ENCODE results near the gene DNM3.

Gene DNM3

GRCh38 chr1:172347416-172347815 is 506.1 kb downstream of the DNM3 start:
- no peaks in the 10 kb centered on the region for H3K9me2 ChIP-seq (replicated peaks; ENCODE audit: control insufficient read depth, low read length)
- no peaks in the 10 kb centered on the region for H3K79me2 ChIP-seq (ENCODE audit: control insufficient read depth, low read length)
- TF ChIP-seq EZH2phosphoT487 (IDR thresholded peaks at IDR 0.05; ENCODE audit: borderline replicate concordance, low read length) = no peak
- TF ChIP-seq CTCF (IDR thresholded peaks at IDR 0.05; ENCODE audit: low read depth, low read length, poor library complexity, severe bottlenecking) = no peak
- no peaks in the 10 kb centered on the region for H3F3A ChIP-seq (ENCODE audit: control insufficient read depth, insufficient read depth)
- H4K20me1 ChIP-seq (ENCODE audit: control insufficient read depth, insufficient read depth, low read depth, low read length) = no peaks in the 10 kb centered on the region
- H3K27me3 ChIP-seq (ENCODE audit: control insufficient read depth, low read length) = no peaks in the 10 kb centered on the region
- H3K4me1 ChIP-seq (ENCODE audit: control insufficient read depth, low read length) = peaks cover 14% of the 10 kb centered on the region
- H3K36me3 ChIP-seq (ENCODE audit: control insufficient read depth, low read length) = no peaks in the 10 kb centered on the region
- peaks cover 6% of the 10 kb centered on the region; the same call in 1 of the 2 replicates for H3K9me3 ChIP-seq (ENCODE audit: control insufficient read depth, insufficient read depth, low read length)
- no peak overlapping the region for H3K4me2 ChIP-seq (ENCODE audit: low read length)
- no peak overlapping the region for H3K27ac ChIP-seq (ENCODE audit: low read depth, low read length)
- H3K4me3 ChIP-seq (ENCODE audit: low read length) = no peak overlapping the region

- TF ChIP-seq CTCF (IDR thresholded peaks at IDR 0.05; ENCODE audit: low read depth, low read length, poor library complexity, severe bottlenecking) = no peak
- no peak for TF ChIP-seq EZH2phosphoT487 (IDR thresholded peaks at IDR 0.05; ENCODE audit: borderline replicate concordance, low read length)
- no peak overlapping the region for H3K27ac ChIP-seq (ENCODE audit: low read depth, low read length)
Measured at GRCh38 chr1:172350856-172351255, 509.6 kb downstream of the DNM3 start.

GRCh38 chr1:172351346-172351745 is 510.0 kb downstream of the DNM3 start:
- TF ChIP-seq CTCF (IDR thresholded peaks at IDR 0.05; ENCODE audit: low read depth, low read length, poor library complexity, severe bottlenecking) (no peak), EZH2phosphoT487 (IDR thresholded peaks at IDR 0.05; ENCODE audit: borderline replicate concordance, low read length) (no peak)
- Histone ChIP-seq H3K4me2 (ENCODE audit: low read length) (no peak overlapping the region), H3K36me3 (ENCODE audit: control insufficient read depth, low read length) (no peaks in the 10 kb centered on the region), H3F3A (ENCODE audit: control insufficient read depth, insufficient read depth) (no peaks in the 10 kb centered on the region), H3K27ac (ENCODE audit: low read depth, low read length) (no peak overlapping the region), H3K79me2 (ENCODE audit: control insufficient read depth, low read length) (no peaks in the 10 kb centered on the region), H3K9me3 (ENCODE audit: control insufficient read depth, insufficient read depth, low read length) (peaks cover 6% of the 10 kb centered on the region; the same call in 1 of the 2 replicates), H4K20me1 (ENCODE audit: control insufficient read depth, insufficient read depth, low read depth, low read length) (no peaks in the 10 kb centered on the region), H3K4me1 (ENCODE audit: control insufficient read depth, low read length) (no peaks in the 10 kb centered on the region), H3K9me2 (replicated peaks; ENCODE audit: control insufficient read depth, low read length) (no peaks in the 10 kb centered on the region), H3K4me3 (ENCODE audit: low read length) (no peak overlapping the region), H3K27me3 (ENCODE audit: control insufficient read depth, low read length) (no peaks in the 10 kb centered on the region)

More at GRCh38 chr1:172350856-172351255, 509.6 kb downstream of the DNM3 start:
- peaks cover 6% of the 10 kb centered on the region; the same call in 1 of the 2 replicates for H3K9me3 ChIP-seq (ENCODE audit: control insufficient read depth, insufficient read depth, low read length)
- H3K27me3 ChIP-seq (ENCODE audit: control insufficient read depth, low read length) = no peaks in the 10 kb centered on the region
- H3K4me1 ChIP-seq (ENCODE audit: control insufficient read depth, low read length) = no peaks in the 10 kb centered on the region
- no peaks in the 10 kb centered on the region for H3K9me2 ChIP-seq (replicated peaks; ENCODE audit: control insufficient read depth, low read length)
- no peaks in the 10 kb centered on the region for H3K36me3 ChIP-seq (ENCODE audit: control insufficient read depth, low read length)
- no peak overlapping the region for H3K4me3 ChIP-seq (ENCODE audit: low read length)
- no peak overlapping the region for H3K4me2 ChIP-seq (ENCODE audit: low read length)
- no peaks in the 10 kb centered on the region for H4K20me1 ChIP-seq (ENCODE audit: control insufficient read depth, insufficient read depth, low read depth, low read length)
- H3F3A ChIP-seq (ENCODE audit: control insufficient read depth, insufficient read depth) = no peaks in the 10 kb centered on the region
- H3K79me2 ChIP-seq (ENCODE audit: control insufficient read depth, low read length) = no peaks in the 10 kb centered on the region

All from DOHH2 (cell line).